M059J (cell line): Measurements from ENCODE around the gene GIPR. TPM values are rescaled to one million over a fixed set of nuclear protein-coding genes. Genes with fewer than 3 reads are reported as not detected.
"Not testable (repeated sequence)": the region's sequence is repeated elsewhere in the genome, so short reads cannot be mapped to it uniquely, and the experiment has no call there.

Experiments used
- DNase-seq: peaks from one replicate; pipeline ENCODE4 v3.0.0-alpha.2; 2012; ENCODE audit warnings: low read depth
- total RNA-seq: library from RNA; depleted of rRNA; stranded (reverse); fragments of >200 nt; shearing (Covaris generic); gene quantifications from 2 replicates; pipeline ENCODE4 v1.2.3, GENCODE V29; 2014

GIPR gene
- total RNA-seq, 1 experiment from 2014 or later, result 0.32 TPM

GRCh38 chr19:45691516-45692186 lies 23.6 kb downstream of the GIPR start, which contains the start of gene SNRPD2:
Gene SNRPD2 (minus strand): TSS chr19:45691953. CDS start chr19:45691888, 65 bp downstream.
- DNase-seq, result peak; percentile 94

DNA sequence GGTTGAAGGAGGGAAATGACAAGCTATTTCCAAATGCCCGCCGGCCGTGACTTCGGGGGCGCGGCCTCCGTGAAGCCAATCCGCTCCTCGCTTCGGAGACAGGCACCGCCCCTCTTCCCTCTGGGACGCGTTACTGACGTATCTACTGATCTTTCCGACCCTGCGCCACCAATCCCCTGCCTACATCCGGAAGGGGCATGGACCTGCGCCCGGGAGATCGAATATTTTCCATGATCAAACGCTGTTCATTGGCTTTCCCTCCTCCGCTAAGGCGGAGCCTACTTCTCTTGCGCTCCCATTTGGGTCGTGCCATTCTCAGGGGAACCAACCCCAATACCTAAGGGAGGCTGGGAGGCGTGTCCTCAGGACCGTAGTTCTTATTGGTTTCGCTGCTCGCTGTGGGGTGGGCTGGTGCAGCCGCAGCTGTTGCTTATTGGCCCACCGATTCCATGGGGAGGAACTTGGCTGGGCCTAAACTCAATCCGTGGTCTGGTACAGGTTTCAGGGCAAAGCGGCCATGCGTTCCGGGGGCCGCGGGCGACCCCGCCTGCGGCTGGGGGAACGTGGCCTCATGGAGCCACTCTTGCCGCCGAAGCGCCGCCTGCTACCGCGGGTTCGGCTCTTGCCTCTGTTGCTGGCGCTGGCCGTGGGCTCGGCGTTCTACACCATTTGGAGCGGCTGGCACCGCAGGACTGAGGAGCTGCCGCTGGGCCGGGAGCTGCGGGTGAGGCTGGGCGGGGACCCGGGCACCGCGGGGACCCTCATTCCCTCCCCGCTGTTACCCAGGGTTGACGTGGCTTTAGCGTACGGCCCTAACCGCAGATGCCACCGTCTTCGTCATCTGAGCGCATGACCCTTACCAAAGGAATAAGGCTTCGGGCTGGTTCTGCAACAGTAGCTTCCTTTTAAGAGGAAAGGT lies 24.4 kb downstream of the GIPR start, which contains the start of gene QPCTL:
Gene QPCTL, plus strand, starts transcription at position 480 of the 919 bp plus-strand sequence. Its CDS starts 38 bp downstream, at position 518.
- DNase-seq, result peak; percentile 100

DNA sequence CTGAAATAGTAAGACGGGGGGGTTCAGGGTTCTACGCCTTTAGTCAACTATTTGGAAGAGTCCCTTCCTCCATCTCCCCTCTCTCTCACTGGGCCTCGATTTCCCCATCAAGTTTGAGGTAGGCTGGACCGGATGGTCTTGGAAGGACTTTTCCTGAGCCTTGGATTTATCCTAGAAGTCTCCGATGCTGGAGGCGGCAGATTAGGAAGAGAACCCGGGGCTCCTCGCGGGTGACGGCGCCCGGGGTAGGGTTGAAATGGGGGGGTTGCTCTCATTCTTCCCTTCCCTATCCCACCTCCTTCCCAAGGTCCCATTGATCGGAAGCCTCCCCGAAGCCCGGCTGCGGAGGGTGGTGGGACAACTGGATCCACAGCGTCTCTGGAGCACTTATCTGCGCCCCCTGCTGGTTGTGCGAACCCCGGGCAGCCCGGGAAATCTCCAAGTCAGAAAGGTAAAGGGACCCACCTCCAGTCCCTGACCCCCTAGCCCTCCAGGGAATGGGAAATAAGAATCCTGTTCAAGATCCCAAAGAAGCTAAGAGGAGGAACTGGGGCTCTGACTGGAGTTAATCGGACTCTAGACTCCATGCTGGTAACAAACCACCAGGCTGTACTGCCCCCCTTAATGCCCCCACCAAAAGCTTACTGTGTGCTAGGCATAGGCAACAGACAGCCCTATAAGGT lies 25.2 kb downstream of the GIPR start:
- peak; percentile 71 for DNase-seq

DNA sequence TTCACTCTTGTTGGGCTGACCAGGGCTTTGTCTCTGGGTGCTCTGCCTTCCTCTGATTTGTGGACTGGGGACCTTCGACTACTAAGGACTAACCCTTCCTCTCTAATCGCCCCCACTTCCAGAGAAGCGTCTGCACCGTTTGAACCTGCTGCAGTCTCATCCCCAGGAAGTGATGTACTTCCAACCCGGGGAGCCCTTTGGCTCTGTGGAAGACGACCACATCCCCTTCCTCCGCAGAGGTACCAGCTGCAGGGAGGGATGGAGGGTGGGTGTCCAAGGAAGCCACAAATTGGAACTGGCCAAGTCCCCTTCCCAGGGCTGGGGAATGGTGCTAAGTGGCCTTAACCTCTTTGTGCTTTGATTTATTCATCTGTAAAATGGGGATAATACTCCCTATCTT lies 33.7 kb downstream of the GIPR start:
- DNase-seq, result no peak

DNA sequence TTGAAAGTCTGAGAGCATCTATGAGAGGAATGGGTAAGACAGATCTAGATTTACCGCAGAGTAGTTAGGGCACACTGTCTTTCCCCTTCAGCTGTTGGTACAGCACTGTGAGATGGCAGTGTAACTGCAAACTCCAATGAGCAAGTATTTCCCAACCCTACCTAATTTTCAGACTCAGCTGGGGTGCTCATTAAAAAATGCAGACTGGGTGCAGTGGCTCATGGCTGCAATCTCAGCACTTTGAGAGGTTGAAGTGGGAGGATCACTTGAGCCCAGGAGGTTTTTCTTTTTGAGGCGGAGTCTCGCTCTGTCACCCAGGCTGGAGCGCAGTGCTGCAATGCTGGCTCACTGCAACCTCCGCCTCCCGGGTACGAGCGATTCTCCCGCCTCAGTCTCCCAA lies 37.1 kb downstream of the GIPR start:
- no peak for DNase-seq

- DNase-seq, result no peak
Observed at GRCh38 chr19:45705710-45706415, 37.8 kb downstream of the GIPR start.

DNA sequence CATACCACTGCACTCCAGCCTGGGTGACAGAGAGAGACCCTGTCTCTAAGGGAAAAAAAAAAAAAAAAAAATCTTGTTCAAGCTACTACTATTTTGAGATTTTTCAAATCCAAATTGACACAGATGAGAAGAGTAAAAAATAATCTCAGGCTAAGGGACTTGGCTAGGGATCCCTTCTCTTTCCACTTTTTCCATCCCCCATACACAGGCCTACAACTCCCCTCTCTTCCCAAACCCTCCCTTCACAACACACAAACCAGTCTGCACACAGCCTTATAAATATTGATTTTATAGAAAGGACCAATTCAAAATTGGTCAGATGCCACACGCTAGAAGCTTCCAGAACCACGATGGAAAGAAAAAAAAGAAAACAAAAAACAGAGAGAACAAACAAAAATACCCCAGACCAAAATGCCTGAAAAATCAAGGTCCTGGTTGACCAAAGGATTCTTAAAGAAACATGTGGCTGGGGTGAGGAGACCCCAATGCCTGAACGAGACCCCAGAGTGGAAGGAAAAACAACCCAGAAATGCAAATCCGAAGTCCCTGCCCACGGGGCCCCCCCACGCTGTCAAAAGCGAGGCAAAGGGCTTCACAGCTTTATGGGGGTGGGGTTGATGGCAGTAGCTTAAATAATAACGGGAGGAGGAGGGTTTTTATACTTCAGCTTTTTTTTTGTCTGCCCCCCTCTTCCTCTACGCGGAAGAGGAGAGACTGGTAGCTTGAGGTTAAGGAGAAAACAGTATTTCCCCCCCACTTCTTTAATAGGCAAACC lies 42.5 kb downstream of the GIPR start:
- no peak for DNase-seq

- DNase-seq, result no peak
Observed at GRCh38 chr19:45711851-45712698, 44.1 kb downstream of the GIPR start.

GRCh38 chr19:45712699-45713067 lies 44.7 kb downstream of the GIPR start:
- no peak for DNase-seq

GRCh38 chr19:45713141-45713540 lies 45.1 kb downstream of the GIPR start:
- DNase-seq, result no peak

GRCh38 chr19:45715139-45715538 lies 47.1 kb downstream of the GIPR start:
- no peak for DNase-seq

GRCh38 chr19:45716359-45717130 lies 48.5 kb downstream of the GIPR start:
- DNase-seq, result peak; percentile 40

- DNase-seq, result peak; percentile 99
Observed at GRCh38 chr19:45717131-45717982, 49.3 kb downstream of the GIPR start.

DNA sequence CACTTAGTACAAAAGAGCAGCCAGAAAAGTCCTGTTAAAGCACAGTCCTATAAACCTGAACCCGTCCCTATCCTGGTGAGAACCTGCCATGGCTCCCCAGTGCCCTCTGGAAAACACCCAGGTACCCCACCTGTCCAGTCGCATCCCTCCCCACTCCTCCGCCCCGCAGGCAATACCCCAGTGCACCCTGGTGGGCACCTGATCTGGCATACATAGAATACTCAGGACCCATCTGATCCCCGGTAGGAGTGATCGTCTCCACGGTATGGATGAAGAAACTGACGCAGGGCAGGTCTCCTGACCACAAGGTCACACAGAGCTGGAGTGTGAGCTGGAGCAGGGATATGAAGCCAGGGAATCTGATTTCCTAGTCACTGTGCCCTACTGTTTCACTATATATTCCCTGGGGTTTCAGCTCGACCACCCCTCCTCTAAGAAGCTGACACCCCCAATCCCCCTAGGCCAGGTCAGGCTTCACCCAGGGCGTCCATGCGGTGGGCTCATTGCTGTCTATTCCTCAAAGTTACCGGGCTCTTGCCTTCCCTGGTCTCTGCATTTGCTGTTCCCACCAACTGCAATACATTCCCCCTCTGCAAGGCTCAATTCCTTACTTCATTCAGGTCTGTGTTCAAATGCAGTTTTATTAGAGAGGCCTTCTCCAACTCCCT lies 50.1 kb downstream of the GIPR start:
- peak; percentile 27 for DNase-seq

- DNase-seq, result not testable (repeated sequence)
Observed at GRCh38 chr19:45720065-45720464, 52.0 kb downstream of the GIPR start.

DNA sequence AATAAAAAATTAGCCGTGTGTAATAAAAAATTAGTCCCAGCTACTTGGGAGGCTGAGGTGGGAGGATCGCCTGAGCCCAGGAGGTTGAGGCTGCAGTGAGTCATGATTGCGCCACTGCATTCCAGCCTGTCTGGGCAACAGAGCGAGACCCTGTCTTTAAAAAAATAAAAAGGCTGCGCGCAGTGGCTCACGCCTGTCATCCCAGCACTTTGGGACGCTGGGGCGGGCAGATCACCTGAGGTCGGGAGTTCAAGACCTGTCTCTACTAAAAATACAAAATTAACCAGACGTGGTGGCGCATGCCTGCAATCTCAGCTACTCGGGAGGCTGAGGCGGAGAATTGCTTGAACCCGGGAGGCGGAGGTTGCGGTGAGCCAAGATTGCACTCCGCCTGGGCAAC lies 60.7 kb downstream of the GIPR start:
- not testable (repeated sequence) for DNase-seq

GRCh38 chr19:45729800-45730290 lies 61.8 kb downstream of the GIPR start:
- DNase-seq, result no peak
